CD4-positive, alpha-beta T cell treated with Interleukin-1 beta for 1 hour (primary cell): ENCODE results near the gene CPSF3.

Experiments
- DNase-seq, 2 donors: peaks; one replicate each; pipeline ENCODE4 v3.0.0-alpha.2; 2020 to 2022

CPSF3 gene

DNA sequence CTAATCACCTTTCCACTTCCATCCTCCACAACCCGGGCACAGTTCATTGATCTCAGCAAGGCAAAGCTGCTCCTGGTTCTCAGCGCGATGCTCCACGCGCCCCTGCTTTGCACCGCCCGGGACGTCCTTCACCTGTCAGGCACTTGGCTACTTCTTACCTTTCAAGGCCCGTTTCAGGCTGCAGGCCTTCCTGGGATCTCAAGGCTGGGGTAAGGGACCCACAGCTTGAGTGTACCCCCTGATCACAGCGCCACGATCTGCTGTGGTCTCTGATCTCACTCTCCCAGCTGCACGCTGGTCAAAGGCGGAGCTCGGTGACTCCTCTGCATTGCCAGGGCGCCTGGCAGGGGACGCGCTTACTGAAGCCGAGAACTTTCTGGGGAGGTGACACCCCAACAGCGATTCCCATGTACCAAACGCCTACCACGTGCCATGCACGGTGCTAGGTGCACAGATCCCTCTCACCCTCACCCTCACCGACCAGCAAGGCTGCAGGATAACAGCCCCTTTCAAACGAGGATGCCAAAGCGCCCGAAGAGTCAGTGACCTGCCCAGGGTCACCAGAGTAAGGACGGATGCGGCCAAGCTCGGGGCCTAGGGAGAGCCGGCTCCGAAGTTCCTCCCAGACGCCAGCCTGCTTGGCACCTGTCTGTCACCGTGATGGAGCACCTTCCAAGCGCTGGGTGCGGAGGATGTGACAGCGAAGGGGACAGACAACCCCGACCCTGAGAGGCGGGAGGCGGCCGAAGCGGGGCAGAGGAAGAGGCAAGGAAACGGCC is 944 bp upstream of the CPSF3 start:
- DNase-seq = peak; percentile 29 to 44

DNA sequence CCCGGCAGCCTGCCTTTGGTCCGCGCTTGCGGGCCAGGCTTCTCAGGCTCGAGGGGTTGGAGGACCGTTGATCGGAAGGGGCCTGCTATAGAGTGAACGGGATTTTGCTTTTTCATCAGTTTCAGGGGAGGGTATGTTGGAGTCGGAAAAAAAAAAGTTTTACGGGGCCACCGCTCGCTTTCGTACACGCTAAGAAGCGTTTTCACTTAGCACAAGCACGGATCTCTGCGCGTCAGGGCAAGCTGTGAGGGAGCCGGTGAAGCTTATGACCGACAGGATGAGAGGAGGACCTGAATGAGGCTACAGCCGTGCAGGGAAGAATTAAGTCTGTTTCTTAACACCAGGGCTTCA is 443 bp downstream of the CPSF3 start:
- peak; percentile 3 to 25 for DNase-seq

DNA sequence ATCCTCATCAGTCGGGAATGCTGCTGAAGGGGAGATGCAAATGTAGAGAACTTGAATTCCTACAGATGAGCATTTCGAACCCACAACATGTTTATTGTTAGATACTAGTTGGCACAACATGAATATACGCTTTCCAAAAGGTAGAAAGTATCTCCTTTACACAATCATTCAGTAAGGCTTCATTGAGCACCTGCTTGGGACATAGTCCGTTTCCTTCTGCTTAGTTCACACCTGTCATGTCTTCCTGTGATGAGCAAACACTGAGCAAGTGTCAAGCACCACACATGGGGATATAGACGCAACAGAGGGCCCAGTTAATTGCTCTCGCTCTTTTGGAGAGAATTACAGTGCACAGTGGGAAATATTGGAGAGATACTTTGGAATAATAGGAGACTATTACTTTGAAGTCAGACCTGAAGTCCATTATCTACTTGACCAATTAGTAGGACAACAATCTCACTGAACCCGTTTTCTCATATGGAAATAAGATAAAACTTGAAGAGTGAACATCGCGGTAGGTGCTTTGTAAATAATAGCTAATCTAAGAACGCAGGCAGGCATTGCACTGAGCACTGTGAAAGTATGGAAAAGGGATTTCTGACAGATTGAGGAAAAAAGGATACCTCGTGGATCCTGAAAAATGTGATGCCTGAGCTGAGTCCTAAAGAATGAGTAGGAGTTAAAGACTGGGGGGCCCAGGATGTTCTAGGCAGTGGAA is 1.2 kb downstream of the CPSF3 start:
- no peak for DNase-seq

DNA sequence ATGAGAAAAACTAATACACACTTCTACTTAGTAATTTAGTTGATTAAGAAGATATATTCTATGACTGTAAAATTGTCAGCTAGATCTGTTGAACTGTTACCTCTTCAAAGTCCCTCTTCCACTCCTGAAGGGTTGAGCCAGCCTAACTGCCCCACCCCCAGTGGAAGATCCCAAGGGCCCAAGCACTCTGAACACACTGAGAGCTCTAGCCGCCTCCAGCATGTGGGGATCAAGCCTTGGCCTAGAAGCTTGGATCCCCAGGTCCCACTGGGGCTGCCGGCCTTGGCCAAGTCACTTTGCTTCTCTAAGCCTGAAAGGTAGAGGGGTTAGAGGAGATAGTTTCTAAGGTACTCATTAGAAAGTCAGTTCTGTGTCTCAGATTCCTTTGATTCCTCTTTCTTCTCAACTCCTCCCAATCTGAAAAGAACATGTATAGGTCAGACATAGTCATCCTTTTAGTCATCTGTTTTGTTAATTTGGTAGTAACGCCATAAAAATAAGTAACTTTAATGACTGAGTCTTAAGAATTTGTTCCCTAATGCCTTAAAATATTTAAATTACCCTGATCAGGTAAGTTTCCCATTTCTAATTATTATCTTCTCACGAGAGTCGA is 5.6 kb downstream of the CPSF3 start:
- no peak for DNase-seq

DNA sequence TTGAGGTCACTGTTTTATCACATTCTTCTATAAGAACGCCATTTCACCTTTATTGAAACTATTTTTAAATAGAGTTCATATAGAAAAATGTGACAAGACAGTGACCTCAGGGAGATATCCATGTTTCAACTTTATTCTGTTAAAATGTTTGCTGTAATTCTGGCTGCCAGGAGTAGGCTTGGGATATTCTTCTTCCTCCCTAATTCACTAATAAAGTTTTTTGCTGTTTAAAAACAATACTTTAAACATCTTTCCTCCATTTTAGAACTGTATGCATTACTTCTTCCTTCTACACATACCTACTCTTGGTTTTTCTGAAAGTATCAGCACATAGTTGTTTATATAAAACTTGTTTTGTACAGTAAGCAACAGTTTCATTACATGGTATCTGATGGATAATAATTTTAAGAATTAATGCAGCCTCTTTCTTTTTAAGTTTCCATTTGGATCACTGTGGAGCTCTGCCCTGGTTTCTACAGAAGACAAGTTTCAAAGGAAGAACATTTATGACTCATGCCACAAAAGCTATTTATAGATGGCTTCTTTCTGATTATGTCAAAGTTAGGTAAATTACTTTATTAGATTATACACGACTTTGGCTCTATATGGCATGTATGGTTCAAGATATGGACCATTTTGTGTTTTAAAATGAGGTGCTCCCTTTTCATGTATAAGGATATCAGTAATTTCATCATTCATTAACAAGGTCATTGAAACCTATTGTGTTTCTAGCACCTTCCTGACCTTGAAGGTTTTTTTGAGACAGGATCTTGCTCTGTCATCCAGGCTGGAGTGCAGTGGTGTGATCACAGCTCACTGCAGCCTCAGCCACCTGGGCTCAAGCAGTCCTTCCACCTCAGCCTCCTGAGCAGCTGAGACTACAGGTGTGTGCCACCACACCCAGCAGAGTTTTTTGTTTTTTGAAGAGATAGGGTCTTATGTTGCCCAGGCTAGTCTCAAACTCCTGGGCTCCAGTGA is 7.2 kb downstream of the CPSF3 start:
- no peak for DNase-seq

DNA sequence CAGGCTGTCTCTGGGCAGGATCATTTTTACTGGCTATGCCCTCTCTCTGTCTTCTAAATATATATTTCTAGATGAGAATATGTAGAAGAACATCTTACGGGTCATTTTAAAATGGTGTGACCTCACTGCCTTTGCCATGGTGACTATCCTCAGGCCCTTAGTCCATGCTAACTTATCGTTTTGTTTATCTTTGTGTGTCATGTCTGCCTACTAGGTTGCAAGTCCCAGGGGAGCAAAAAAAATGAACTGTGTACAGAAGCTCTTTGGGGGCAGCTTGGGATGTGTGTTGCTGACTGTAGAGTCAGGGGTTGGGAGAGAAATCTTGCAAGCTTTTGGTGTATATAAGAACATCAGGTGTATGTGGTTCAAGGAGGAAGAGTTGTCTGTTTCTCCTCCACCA is 11.0 kb downstream of the CPSF3 start:
- DNase-seq = no peak

DNA sequence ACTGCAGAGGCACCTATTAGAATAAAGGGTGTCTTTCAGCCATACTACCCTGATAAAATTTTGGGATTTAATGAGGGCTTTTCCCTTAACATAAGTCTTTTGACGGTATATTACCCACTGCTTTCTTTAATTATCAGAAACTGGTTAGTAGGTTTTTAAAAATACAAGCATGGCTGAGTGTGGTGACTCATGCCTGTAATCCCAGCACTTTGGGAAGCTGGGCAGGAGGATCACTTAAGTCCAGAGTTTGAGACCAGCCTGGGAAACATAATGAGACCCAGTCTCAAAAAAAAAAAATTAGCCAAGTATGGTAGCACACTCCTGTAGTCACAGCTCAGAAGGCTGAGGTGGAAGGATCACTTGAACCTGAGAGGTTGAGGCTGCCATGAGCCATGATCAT is 16.1 kb downstream of the CPSF3 start:
- DNase-seq = no peak

DNA sequence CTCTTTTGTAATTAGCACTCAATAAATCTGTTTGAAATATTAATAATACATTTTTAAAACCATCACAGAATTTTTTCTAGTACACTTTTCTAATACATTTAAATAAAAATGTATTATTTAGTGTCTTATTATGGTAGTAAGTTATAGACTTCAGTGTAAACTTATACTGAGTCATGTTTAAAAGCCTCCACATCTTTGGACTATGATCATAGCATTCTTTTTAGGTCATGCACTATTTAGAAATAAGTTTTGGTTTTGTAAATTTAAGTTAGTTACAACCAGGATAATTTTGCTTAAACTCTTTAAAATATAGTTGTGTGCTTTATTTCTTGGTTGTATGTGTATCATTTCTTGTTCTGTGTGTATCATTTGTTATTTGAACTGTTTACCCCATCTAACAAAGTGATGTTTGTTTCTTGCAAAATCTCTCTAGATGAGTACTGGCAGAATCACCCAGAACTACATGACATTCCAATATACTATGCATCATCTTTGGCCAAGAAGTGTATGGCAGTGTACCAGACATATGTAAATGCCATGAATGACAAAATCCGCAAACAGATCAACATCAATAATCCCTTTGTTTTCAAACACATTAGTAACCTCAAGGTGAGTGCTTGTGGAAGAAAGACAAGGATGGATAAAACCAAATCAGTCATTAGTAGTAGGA is 16.7 kb downstream of the CPSF3 start:
- DNase-seq = no peak

DNA sequence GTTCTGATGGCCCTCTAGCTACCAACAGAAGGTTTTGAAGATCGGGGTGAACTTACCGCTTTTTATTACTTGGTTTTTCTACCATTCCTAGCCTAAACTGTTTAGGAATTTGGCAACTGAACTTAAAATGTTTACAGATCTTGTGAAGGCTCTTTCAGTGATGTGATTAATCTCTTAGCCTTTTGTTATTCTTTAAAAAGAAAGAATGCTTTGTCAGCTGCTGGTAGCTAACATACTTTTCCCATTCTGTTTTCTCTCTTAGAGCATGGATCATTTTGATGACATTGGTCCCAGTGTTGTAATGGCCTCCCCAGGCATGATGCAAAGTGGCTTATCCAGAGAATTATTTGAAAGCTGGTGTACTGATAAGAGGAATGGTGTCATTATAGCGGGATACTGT is 18.1 kb downstream of the CPSF3 start:
- no peak for DNase-seq

DNA sequence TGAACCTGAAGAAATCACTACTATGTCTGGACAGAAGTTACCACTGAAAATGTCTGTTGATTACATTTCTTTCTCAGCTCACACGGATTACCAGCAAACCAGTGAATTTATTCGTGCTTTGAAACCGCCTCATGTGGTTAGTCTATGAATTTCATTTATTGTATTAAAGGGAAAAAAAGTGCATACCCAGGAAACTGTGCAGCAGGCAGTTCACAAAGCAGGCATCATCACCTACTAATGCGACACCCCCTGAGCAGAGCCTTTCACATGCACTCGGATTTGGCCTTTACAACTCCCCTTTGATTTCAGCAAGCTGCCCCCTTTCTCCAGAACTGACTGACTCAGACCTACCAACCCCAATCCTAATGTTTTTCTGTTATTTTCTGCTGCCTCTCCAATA is 20.1 kb downstream of the CPSF3 start:
- DNase-seq = no peak

DNA sequence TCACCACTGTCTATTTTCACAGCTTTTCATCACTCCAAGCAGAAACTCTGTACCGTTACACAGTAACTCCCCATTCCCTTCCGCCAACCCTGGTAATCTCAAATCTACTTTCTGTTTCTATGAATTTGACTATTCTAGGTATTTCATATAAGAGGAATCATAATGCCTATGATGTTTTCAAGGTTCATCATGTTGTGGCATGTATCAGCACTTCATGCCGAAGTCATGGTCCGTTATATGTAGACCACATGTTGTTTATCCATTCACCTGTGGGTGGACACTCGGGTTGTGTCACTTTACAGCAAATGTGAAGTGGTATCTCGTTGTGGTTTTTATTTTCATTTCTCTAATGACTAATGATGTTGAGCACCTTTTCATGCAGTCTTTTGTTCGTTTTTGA is 21.6 kb downstream of the CPSF3 start:
- no peak for DNase-seq

DNA sequence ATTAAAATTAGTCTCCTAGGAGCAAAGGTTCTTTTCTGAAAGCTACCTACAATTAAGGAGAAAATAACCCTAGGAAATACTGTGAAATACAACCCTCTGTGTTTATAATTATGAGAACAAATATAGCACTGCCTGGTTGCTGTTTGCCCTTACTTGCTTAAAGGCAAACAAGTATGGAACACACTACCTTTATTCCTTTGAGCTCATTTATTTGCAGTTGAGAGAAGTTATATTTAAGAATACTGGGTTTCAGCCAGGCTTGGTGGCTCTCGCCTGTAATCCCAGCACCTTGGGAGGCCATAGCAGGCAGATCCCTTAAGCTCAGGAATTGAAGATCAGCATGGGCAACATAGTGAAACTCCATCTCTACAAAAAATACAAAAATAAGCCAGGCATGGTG is 27.8 kb downstream of the CPSF3 start:
- DNase-seq = no peak

DNA sequence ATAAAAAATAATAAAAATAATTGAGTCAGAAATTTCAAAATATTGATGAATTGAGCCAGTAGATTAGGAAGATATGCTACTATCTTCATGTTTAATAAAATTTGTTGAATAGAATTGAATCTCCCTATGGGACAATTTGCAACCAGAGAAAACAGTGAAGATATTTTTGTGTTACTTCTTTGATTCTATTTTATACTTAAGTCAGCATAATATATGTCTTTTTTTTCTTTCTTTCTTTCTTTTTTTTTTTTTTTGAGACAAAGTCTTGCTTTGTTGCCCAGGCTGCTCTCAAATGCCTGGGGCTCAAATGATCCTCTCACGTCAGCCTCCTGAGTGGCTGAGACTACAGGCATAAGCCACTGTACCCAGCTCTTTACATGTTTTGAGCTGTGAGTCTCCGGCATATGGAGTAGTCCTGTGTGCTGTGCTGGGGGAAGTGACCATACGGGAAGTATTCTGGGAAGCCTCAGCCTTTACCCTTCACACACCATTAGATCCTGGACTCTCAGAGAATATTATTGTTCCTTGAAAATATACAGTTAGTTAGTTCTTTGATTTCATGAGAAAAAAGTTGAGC is 37.1 kb downstream of the CPSF3 start:
- DNase-seq = no peak

DNA sequence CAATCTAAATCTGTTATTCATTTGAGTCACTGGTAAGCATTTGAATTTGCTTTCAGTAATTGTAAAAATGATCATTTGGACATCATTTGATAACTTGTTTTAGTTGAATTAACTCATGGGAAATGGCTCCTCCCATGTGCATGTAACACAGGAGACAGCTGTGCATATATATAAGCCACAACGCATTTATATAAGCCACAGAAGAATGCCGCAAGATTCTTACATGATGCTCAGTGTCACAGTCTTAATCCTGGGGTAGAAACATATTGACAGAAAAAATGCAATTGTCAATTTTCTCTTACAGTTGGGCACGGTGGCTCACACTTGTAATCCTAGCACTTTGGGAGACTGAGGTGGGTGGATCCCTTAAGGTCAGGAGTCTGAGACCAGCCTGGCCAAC is 37.6 kb downstream of the CPSF3 start:
- no peak for DNase-seq

DNA sequence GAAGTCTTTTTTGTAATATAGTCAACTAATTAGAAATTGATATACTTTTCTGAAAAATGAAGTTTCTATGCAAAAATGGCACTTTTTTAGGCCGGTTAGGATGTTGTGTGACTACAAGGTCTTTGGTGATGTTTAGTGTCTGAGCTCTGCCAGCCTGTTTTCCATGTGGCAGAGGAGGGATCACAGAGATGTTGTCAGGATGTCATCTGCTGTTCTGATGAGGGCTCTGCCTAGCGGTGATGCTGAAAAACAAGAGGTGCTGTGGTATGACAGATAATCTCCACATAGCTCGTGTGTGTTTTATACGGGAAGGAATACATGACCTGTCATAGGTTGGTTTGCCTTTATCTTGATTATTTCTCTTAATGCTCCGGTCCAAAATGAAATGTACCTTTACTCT is 38.9 kb downstream of the CPSF3 start:
- DNase-seq = no peak

DNA sequence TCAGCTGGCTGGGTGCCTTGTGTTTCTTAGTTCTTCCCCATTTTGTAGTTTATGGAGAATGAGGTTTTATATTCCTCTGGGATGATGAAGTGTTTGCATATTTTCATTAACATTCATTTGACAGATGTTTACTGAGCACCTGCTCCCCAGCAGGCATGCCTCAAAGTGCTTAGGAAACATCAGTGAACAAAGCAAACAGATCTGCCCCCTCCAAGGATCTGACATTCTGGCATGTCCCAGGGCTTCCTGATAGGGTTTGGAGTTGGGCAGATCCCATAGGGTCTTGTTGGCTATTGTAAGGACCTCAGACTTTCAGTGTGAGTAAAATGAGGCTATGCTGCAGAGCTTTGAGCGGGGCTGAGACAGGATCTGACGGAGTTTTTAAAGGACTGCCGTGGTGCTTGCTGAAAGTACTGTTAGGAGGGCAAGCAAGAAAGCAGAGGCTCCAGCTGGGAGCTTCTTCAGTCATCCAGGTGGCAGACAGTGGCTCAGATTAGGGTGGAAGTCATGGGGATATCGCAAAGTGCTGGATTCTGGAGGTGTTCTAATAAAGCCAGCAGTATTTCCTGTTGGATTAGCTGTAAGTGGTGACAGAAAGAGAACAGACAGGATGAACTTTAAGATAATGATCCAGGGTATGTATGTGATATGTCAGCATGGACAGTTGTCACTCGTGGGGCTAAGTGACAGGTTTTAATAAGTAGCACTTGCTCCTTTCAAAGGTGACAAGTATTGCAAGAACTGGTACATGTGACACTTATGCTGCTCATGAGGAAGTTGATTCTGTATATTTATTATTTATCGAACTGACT is 39.6 kb downstream of the CPSF3 start:
- DNase-seq = no peak

DNA sequence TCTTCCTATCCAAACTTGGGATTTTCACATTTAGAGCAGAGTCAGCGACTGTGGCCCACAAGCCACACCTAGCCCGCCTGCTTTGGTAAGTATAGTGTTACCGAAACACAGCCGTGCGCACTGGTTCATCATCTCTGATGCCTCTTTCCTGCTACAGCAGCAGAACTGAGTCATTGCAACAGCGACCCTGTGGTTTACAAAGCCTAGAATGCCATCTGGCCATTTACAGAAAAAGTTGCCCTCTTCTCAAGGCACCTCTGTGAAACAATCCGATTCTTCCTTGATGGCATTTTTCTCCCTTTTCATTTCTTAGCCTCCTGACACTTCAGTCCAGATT is 40.2 kb downstream of the CPSF3 start:
- no peak for DNase-seq

DNA sequence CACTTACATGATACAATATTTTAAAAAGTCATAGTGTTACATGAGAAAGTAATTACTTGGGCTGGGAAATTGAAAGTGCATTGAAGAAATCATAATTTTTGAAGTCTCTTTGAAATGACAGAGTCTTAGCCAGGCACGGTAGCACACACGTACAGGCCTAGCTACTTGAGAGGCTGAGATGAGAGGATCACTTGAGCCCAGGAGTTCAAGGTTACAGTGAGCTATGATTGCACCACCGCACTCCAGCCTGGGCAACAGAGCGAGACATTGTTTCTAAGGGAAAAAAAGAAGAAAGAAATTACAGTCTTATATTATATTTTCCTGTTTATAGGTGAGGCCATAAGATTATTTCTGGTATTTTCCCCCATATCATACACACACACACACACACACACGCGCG is 41.7 kb downstream of the CPSF3 start:
- DNase-seq = no peak

DNA sequence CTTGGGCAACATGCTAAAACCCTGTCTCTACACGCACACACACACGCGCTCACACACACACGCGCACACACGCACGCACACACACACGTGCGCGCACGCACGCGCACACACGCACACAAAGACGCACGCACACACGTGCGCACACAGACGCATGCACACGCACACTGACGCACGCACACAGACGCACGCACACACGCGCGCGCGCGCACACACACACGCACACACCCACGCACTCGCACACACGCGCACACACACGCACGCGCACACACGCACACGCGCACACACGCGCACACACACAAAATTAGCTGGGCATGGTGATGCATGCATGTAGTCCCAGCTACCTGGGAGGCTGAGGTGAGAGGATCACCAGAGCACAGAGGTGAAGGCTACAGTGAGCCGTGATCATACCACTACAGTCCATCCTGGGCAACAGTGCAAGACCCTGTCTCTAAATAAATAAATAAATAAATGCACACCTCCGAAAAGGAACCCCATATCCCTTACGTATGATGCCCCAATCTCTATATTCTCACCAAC is 42.8 kb downstream of the CPSF3 start:
- DNase-seq = no peak

DNA sequence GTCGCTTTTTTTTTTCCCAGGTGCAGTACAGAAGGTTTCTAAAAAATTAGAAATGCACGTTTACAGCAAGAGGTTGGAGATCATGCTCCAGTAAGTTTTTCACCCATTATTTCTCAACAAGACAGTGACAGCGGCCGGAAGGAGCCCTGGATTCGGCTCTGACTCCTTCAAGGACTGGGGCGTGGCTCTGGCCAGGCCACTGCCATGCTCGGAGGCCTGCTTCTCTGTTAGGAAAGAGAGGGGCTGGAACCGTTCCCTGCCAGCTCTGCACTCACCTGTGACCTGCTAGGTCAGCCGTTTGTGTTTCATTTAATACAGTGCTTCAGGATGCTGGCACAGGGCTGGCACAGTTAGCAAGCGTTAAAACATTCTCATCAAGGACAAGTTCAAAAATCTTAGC is 44.2 kb downstream of the CPSF3 start:
- DNase-seq = no peak

DNA sequence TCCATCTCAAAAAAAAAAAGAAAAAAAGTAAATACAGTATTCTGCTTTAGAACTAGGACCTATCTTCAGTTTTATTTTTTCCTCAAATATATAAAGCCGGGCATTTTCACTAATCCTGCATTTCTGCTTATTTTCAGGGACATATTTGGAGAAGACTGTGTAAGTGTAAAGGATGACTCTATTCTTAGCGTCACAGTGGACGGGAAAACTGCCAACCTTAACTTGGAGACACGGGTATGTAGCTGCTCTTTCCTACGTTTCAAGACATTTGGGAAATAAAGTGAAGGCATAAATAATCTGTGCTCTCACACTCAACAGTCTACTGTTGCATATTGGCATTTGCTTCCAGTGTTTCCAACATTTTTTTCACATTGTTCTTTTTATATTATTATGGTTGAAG is 47.8 kb downstream of the CPSF3 start:
- no peak for DNase-seq
